HT1080 (cell line): Measurements from ENCODE around the gene CDKN2AIPNL. TPM values are rescaled to one million over a fixed set of nuclear protein-coding genes. Genes with fewer than 3 reads are reported as not detected.
"Not testable (repeated sequence)": the region's sequence is repeated elsewhere in the genome, so short reads cannot be mapped to it uniquely, and the experiment has no call there.

Experiments
- DNase-seq: peaks from one replicate; pipeline ENCODE4 v3.0.0-alpha.2; 2015; ENCODE audit warnings: low read depth
- total RNA-seq: library from RNA; depleted of rRNA; stranded (reverse); fragments of >200 nt; shearing (Covaris generic); gene quantifications from 2 replicates; pipeline ENCODE4 v1.2.3, GENCODE V29; 2014

Gene CDKN2AIPNL
- total RNA-seq, 1 experiment from 2014 or later, result 81.7 TPM

- DNase-seq, result no peak
Observed at GRCh38 chr5:134438721-134439123, 27.0 kb upstream of the CDKN2AIPNL start.

- DNase-seq, result peak; percentile 51
Observed at GRCh38 chr5:134437847-134438581, 26.3 kb upstream of the CDKN2AIPNL start.

- peak; percentile 74 for DNase-seq
Observed at GRCh38 chr5:134437340-134437846, 25.7 kb upstream of the CDKN2AIPNL start.

- DNase-seq, result peak; percentile 95
Observed at GRCh38 chr5:134436523-134437339, 25.1 kb upstream of the CDKN2AIPNL start.

GRCh38 chr5:134435560-134435959 lies 23.9 kb upstream of the CDKN2AIPNL start:
- DNase-seq, result peak; percentile 93

GRCh38 chr5:134432677-134433359 lies 21.1 kb upstream of the CDKN2AIPNL start:
- peak; percentile 66 for DNase-seq

- no peak for DNase-seq
Observed at GRCh38 chr5:134432174-134432573, 20.5 kb upstream of the CDKN2AIPNL start.

GRCh38 chr5:134430001-134430569 lies 18.4 kb upstream of the CDKN2AIPNL start:
- no peak for DNase-seq

- no peak for DNase-seq
Observed at GRCh38 chr5:134427540-134428041, 15.9 kb upstream of the CDKN2AIPNL start.

GRCh38 chr5:134426361-134426760 lies 14.7 kb upstream of the CDKN2AIPNL start:
- no peak for DNase-seq

- no peak for DNase-seq
Observed at GRCh38 chr5:134423376-134423775, 11.7 kb upstream of the CDKN2AIPNL start.

- DNase-seq, result no peak
Observed at GRCh38 chr5:134422791-134423365, 11.2 kb upstream of the CDKN2AIPNL start.

GRCh38 chr5:134421038-134421437 lies 9.4 kb upstream of the CDKN2AIPNL start:
- not testable (repeated sequence) for DNase-seq

GRCh38 chr5:134420343-134420742 lies 8.7 kb upstream of the CDKN2AIPNL start:
- peak; percentile 29 for DNase-seq

GRCh38 chr5:134418958-134419357 lies 7.3 kb upstream of the CDKN2AIPNL start:
- no peak for DNase-seq

GRCh38 chr5:134417707-134418106 lies 6.0 kb upstream of the CDKN2AIPNL start:
- no peak for DNase-seq

- no peak for DNase-seq
Observed at GRCh38 chr5:134413046-134413445, 1.4 kb upstream of the CDKN2AIPNL start.

GRCh38 chr5:134411228-134411545 lies 494 bp downstream of the CDKN2AIPNL start:
- DNase-seq, result no peak

GRCh38 chr5:134410822-134411221 lies 859 bp downstream of the CDKN2AIPNL start:
- DNase-seq, result no peak

- no peak for DNase-seq
Observed at GRCh38 chr5:134409321-134409720, 2.4 kb downstream of the CDKN2AIPNL start.

- DNase-seq, result peak; percentile 8
Observed at GRCh38 chr5:134406390-134406789, 5.3 kb downstream of the CDKN2AIPNL start.
